ENCODE data around the gene ABR.

DNA sequence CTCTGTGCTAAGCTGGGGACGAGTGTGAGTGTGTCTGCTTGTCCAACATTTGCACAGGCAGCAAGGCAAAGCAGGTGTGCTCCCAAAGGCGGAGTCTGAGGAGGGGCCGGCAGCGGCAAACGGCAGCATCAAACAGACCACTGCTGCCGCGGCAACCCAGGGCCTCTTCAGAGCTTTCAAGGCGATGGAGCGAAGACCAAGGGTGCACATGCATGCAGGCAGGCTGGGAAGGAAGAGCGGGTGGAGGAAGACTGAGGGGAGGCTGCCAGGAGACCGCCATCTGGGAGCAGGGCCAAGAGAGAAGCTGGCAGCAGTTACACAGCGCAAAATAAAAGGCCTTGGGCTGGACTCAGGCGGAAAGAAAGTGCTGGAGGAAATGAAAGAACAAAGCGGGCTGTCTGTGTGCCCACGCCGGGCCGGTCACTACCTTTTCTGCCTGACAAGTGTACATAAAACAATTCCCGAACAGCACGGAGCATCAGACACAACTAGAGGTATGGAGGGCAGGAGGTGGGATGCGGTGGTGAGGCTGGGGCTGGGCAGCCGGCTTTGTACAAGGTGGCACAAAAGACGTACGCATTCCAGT is 174.3 kb downstream of the ABR start:
- TF ChIP-seq, protein P1, sequence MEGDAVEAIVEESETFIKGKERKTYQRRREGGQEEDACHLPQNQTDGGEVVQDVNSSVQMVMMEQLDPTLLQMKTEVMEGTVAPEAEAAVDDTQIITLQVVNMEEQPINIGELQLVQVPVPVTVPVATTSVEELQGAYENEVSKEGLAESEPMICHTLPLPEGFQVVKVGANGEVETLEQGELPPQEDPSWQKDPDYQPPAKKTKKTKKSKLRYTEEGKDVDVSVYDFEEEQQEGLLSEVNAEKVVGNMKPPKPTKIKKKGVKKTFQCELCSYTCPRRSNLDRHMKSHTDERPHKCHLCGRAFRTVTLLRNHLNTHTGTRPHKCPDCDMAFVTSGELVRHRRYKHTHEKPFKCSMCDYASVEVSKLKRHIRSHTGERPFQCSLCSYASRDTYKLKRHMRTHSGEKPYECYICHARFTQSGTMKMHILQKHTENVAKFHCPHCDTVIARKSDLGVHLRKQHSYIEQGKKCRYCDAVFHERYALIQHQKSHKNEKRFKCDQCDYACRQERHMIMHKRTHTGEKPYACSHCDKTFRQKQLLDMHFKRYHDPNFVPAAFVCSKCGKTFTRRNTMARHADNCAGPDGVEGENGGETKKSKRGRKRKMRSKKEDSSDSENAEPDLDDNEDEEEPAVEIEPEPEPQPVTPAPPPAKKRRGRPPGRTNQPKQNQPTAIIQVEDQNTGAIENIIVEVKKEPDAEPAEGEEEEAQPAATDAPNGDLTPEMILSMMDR (IDR thresholded peaks at IDR 0.05; ENCODE audit: insufficient read depth, low read depth, low read length), result no peak
- TF ChIP-seq EZH2 (IDR thresholded peaks at IDR 0.05; ENCODE audit: insufficient read depth, low read length), result no peak

Data from astrocyte (in vitro differentiated cells and primary cell).